WTC11 (cell line): ENCODE results near the gene MACF1. TPM values are rescaled to one million over a fixed set of nuclear protein-coding genes. Genes with fewer than 3 reads are reported as not detected.

Source experiments
- ATAC-seq: fragments of 200-7000 bp; cut with Tn5 transposase; 2 replicates; pipeline ENCODE4 v1.10.0; 2021; ENCODE audit warnings: mild to moderate bottlenecking, moderate library complexity
- CTCF ChIA-PET: fragments of 300-600 bp; sonication (Branson Sonifier 250); formaldehyde crosslinking; loops from one replicate; lab custom pipeline; 2021; ENCODE audit warnings: antibody characterized with exemption; lab: Charles Lee
- POLR2A ChIA-PET: fragments of 350-600 bp; sonication (Branson Sonifier 250); formaldehyde crosslinking; loops from one replicate; lab custom pipeline; 2021; ENCODE audit warnings: antibody characterized with exemption; lab: Charles Lee
- DNase-seq: peaks from one replicate; pipeline ENCODE4 v3.0.0; 2021; ENCODE audit warnings: low spot score
- H3K27ac Mint-ChIP-seq: 2 replicates; pipeline ENCODE4 v1.8.0; 2021; ENCODE audit warnings: mixed read lengths
- H3K27me3 Mint-ChIP-seq: 2 replicates; pipeline ENCODE4 v1.8.0; 2021; ENCODE audit warnings: low read depth, mild to moderate bottlenecking, moderate library complexity, mixed read lengths
- H3K36me3 Mint-ChIP-seq: 2 replicates; pipeline ENCODE4 v1.8.0; 2021; ENCODE audit warnings: mixed read lengths
- H3K4me1 Mint-ChIP-seq: 2 replicates; pipeline ENCODE4 v1.8.0; 2022; ENCODE audit warnings: mixed read lengths
- H3K4me3 Mint-ChIP-seq: 2 replicates; pipeline ENCODE4 v1.8.0; 2021; ENCODE audit warnings: mild to moderate bottlenecking, moderate library complexity, mixed read lengths
- H3K9me3 Mint-ChIP-seq: 2 replicates; pipeline ENCODE4 v1.8.0; 2021; ENCODE audit warnings: mixed read lengths
- AR ChIP-seq: fragments of 250-450 bp; sonication (Bioruptor Pico); IDR thresholded peaks from 2 replicates; pipeline ENCODE4 v1.9.0; 2021; ENCODE audit warnings: mild to moderate bottlenecking
- ARID4B ChIP-seq: sonication (generic); formaldehyde crosslinking; IDR thresholded peaks from 2 replicates; pipeline ENCODE4 v1.8.0; 2023; ENCODE audit warnings: missing genetic modification reagents, mild to moderate bottlenecking, borderline replicate concordance
- ATF6 ChIP-seq: sonication (generic); formaldehyde crosslinking; IDR thresholded peaks from 2 replicates; pipeline ENCODE4 v1.8.1; 2023; ENCODE audit warnings: mild to moderate bottlenecking, missing genetic modification reagents
- EMX1 ChIP-seq: fragments of 250-450 bp; sonication (Bioruptor Pico); IDR thresholded peaks from 2 replicates; pipeline ENCODE4 v1.8.0; 2021; ENCODE audit warnings: mild to moderate bottlenecking
- FOXK1 ChIP-seq: sonication (generic); formaldehyde crosslinking; IDR thresholded peaks from 2 replicates; pipeline ENCODE4 v1.8.0; 2022; ENCODE audit warnings: mild to moderate bottlenecking, moderate library complexity, missing genetic modification reagents
- GABPB1 ChIP-seq: sonication (generic); formaldehyde crosslinking; IDR thresholded peaks from 2 replicates; pipeline ENCODE4 v1.8.1; 2023; ENCODE audit warnings: mild to moderate bottlenecking, missing genetic modification reagents
- GTF2I ChIP-seq: fragments of 250-450 bp; sonication (Bioruptor Pico); conservative IDR thresholded peaks from 2 replicates; pipeline ENCODE4 v1.4.0; 2021; ENCODE audit warnings: mild to moderate bottlenecking
- JAZF1 ChIP-seq: fragments of 250-450 bp; sonication (Bioruptor Pico); IDR thresholded peaks from 2 replicates; pipeline ENCODE4 v1.9.0; 2021; ENCODE audit warnings: moderate library complexity, mild to moderate bottlenecking, inconsistent platforms
- MLX ChIP-seq: sonication (generic); formaldehyde crosslinking; IDR thresholded peaks from 2 replicates; pipeline ENCODE4 v1.8.1; 2023; ENCODE audit warnings: mild to moderate bottlenecking, missing genetic modification reagents, moderate library complexity
- MYBL2 ChIP-seq: sonication (generic); formaldehyde crosslinking; IDR thresholded peaks from 2 replicates; pipeline ENCODE4 v1.8.1; 2023; ENCODE audit warnings: mild to moderate bottlenecking, moderate library complexity, missing genetic modification reagents
- SMAD3 ChIP-seq: sonication (generic); formaldehyde crosslinking; IDR thresholded peaks from 2 replicates; pipeline ENCODE4 v1.8.0; 2022; ENCODE audit warnings: missing genetic modification reagents, mild to moderate bottlenecking, borderline replicate concordance
- STAT6 ChIP-seq: sonication (generic); formaldehyde crosslinking; conservative IDR thresholded peaks from 2 replicates; pipeline ENCODE4 v1.8.1; 2023; ENCODE audit warnings: mild to moderate bottlenecking, low read depth, missing genetic modification reagents, moderate library complexity
- TEAD4 ChIP-seq: sonication (generic); formaldehyde crosslinking; IDR thresholded peaks from 2 replicates; pipeline ENCODE4 v1.8.0; 2022; ENCODE audit warnings: mild to moderate bottlenecking, missing genetic modification reagents
- USF1 ChIP-seq: sonication (generic); formaldehyde crosslinking; IDR thresholded peaks from 2 replicates; pipeline ENCODE4 v1.8.0; 2022; ENCODE audit warnings: mild to moderate bottlenecking, missing genetic modification reagents
- USF2 ChIP-seq: sonication (generic); formaldehyde crosslinking; IDR thresholded peaks from 2 replicates; pipeline ENCODE4 v1.8.1; 2023; ENCODE audit warnings: mild to moderate bottlenecking, missing genetic modification reagents, moderate library complexity
- ZNF281 ChIP-seq: sonication (generic); formaldehyde crosslinking; IDR thresholded peaks from 2 replicates; pipeline ENCODE4 v1.8.0; 2023; ENCODE audit warnings: mild to moderate bottlenecking, missing genetic modification reagents
- ZNF512 ChIP-seq: sonication (generic); formaldehyde crosslinking; IDR thresholded peaks from 2 replicates; pipeline ENCODE4 v1.8.1; 2022; ENCODE audit warnings: missing genetic modification reagents, borderline replicate concordance
- total RNA-seq: library from RNA; stranded (reverse); gene quantifications from 3 replicates; pipeline ENCODE4 v1.2.3, GENCODE V29; 2021

The MACF1 gene
- total RNA-seq, 1 experiment from 2014 or later: 327 TPM

- TF ChIP-seq ARID4B (CRISPR knock-in tag) (no peak), TEAD4 (CRISPR knock-in tag) (no peak), JAZF1 (CRISPR knock-in tag) (no peak), GTF2I (CRISPR knock-in tag) (no peak), AR (CRISPR knock-in tag) (no peak), USF2 (no peak)
These were observed 248.0 kb downstream of the MACF1 start (continued) for GRCh38 chr1:39452540-39452939.

GRCh38 chr1:39453603-39454002, 249.1 kb downstream of the MACF1 start:
- H3K9me3 Mint-ChIP-seq: no peaks in the 10 kb centered on the region
- CTCF ChIA-PET: no interaction called here
- H3K27ac Mint-ChIP-seq: no peak overlapping the region
- H3K36me3 Mint-ChIP-seq: peaks cover 89% of the 10 kb centered on the region
- no peak overlapping the region for H3K4me3 Mint-ChIP-seq
- no peak for ATAC-seq
- POLR2A ChIA-PET: no interaction called here
- H3K27me3 Mint-ChIP-seq: no peaks in the 10 kb centered on the region
- H3K4me1 Mint-ChIP-seq: no peaks in the 10 kb centered on the region
- DNase-seq: no peak
- no peak for TF ChIP-seq USF1
- no peak for TF ChIP-seq MYBL2 (CRISPR knock-in tag)
- no peak for TF ChIP-seq GABPB1 (CRISPR knock-in tag)
- no peak for TF ChIP-seq FOXK1 (CRISPR knock-in tag)
- TF ChIP-seq MLX (CRISPR knock-in tag): no peak
- no peak for TF ChIP-seq SMAD3 (CRISPR knock-in tag)
- TF ChIP-seq ATF6: no peak
- no peak for TF ChIP-seq EMX1
- no peak for TF ChIP-seq ZNF281 (CRISPR knock-in tag)
- no peak for TF ChIP-seq STAT6 (CRISPR knock-in tag)
- no peak for TF ChIP-seq ZNF512 (CRISPR knock-in tag)
